ENCODE data around the gene AIMP1. TPM values are rescaled to one million over a fixed set of nuclear protein-coding genes. Genes with fewer than 3 reads are reported as not detected.
A peak's percentile ranks its signal among the peaks of the same experiment; 100 is the strongest.

Gene AIMP1
- total and polyA plus RNA-seq, 5 donors from 2014 or later = 56.7 to 104 (median 81.0) TPM

GRCh38 chr4:106336618-106337017 lies 20.3 kb downstream of the AIMP1 start:
- H3K4me1 Mint-ChIP-seq = peaks cover 21 to 45% (median 36%) of the 10 kb centered on the region in 4 donors
- peaks cover 0 to 14% (median 9%) of the 10 kb centered on the region in 7 donors for H3K9me3 Mint-ChIP-seq
- Histone ChIP-seq H3K4me3 (ENCODE audit: low read depth, low read length) (no peak overlapping the region), H3K4me1 (ENCODE audit: control insufficient read depth, insufficient read depth, low read length, poor library complexity, severe bottlenecking) (peaks cover 11% of the 10 kb centered on the region), H3K9me3 (ENCODE audit: control insufficient read depth in 2 of 2, low read length in 2 of 2) (peaks cover 4 to 11% of the 10 kb centered on the region in 2 experiments), H3K27ac (ENCODE audit: insufficient read depth, low read length, poor library complexity, severe bottlenecking) (no peak overlapping the region), H3K36me3 (ENCODE audit: control insufficient read depth, insufficient read depth, low read length) (peaks cover 81% of the 10 kb centered on the region), H3K27me3 (ENCODE audit: control insufficient read depth, insufficient read depth, low read length) (no peaks in the 10 kb centered on the region)
- no peaks in the 10 kb centered on the region for H3K27me3 Mint-ChIP-seq
- no peak overlapping the region for H3K4me3 Mint-ChIP-seq
- H3K27ac Mint-ChIP-seq = no peak overlapping the region
- ATAC-seq (ENCODE audit: low read depth in 2 of 2) (no peak), DNase-seq (no peak)
- H3K36me3 Mint-ChIP-seq = peaks cover 76% of the 10 kb centered on the region

DNA sequence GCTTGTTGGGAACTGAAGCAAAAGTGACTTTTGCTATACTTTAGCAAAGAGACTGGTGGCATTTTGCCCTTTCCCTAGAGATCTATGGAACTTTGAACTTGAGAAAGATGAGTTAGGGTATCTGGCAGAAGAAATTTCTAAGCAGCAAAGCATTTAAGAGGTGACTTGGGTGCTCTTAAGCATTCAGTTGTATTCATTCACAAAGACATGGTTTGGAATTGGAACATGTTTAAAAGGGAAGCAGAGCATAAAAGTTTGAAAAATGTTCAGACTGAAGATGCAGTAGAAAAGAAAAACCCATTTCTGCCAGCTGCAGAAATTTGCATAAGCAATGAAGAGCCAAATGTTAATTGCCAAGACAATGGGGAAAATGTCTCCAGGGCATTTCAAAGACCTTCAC lies 21.6 kb downstream of the AIMP1 start:
- peaks cover 11% of the 10 kb centered on the region for H3K4me1 ChIP-seq (ENCODE audit: control insufficient read depth, insufficient read depth, low read length, poor library complexity, severe bottlenecking)
- Mint-ChIP-seq H3K27ac (no peak overlapping the region), H3K9me3 (peaks cover 2 to 14% (median 9%) of the 10 kb centered on the region in 7 donors), H3K27me3 (no peaks in the 10 kb centered on the region), H3K4me3 (no peak overlapping the region), H3K36me3 (peaks cover 71% of the 10 kb centered on the region), H3K4me1 (peaks cover 30 to 53% (median 45%) of the 10 kb centered on the region in 4 donors)
- ATAC-seq (ENCODE audit: low read depth in 2 of 2) = no peak
- peaks cover 76% of the 10 kb centered on the region for H3K36me3 ChIP-seq (ENCODE audit: control insufficient read depth, insufficient read depth, low read length)
- no peak overlapping the region for H3K4me3 ChIP-seq (ENCODE audit: low read depth, low read length)
- no peak for DNase-seq
- H3K9me3 ChIP-seq (ENCODE audit: control insufficient read depth in 2 of 2, low read length in 2 of 2) = peaks cover 4 to 11% of the 10 kb centered on the region in 2 experiments
- no peak overlapping the region for H3K27ac ChIP-seq (ENCODE audit: insufficient read depth, low read length, poor library complexity, severe bottlenecking)
- no peaks in the 10 kb centered on the region for H3K27me3 ChIP-seq (ENCODE audit: control insufficient read depth, insufficient read depth, low read length)

- Mint-ChIP-seq H3K9me3 (peaks cover 2 to 14% (median 9%) of the 10 kb centered on the region in 7 donors), H3K36me3 (peaks cover 67% of the 10 kb centered on the region), H3K4me1 (peaks cover 35 to 53% (median 46%) of the 10 kb centered on the region in 4 donors), H3K27me3 (no peaks in the 10 kb centered on the region), H3K4me3 (no peak overlapping the region), H3K27ac (no peak overlapping the region)
- H3K27ac ChIP-seq (ENCODE audit: insufficient read depth, low read length, poor library complexity, severe bottlenecking) = no peak overlapping the region
- no peak overlapping the region for H3K4me3 ChIP-seq (ENCODE audit: low read depth, low read length)
- H3K9me3 ChIP-seq (ENCODE audit: control insufficient read depth in 2 of 2, low read length in 2 of 2) = peaks cover 4 to 11% of the 10 kb centered on the region in 2 experiments
- H3K36me3 ChIP-seq (ENCODE audit: control insufficient read depth, insufficient read depth, low read length) = peaks cover 68% of the 10 kb centered on the region
- H3K4me1 ChIP-seq (ENCODE audit: control insufficient read depth, insufficient read depth, low read length, poor library complexity, severe bottlenecking) = peaks cover 11% of the 10 kb centered on the region
- no peak for DNase-seq
- ATAC-seq (ENCODE audit: low read depth in 2 of 2) = no peak
- no peaks in the 10 kb centered on the region for H3K27me3 ChIP-seq (ENCODE audit: control insufficient read depth, insufficient read depth, low read length)
Measured at GRCh38 chr4:106338671-106339070, 22.3 kb downstream of the AIMP1 start.

DNA sequence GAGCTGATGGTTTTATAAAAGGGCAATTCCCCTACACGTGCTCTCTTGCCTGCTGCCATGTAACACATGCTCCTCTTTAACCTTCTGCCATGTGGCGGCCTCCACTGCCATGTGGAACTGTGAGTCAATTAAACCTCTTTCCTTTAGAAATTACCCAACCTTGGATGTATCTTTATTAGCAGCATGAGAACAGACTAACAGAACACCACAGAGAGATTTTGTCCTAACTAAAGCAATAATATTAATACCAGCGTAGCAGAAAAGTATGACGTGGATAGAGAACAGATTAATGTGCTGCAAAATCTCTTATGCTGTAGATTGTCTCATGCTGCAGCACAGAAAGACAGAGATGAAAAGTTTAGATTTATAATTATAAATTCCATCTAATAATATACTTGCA lies 23.1 kb downstream of the AIMP1 start:
- no peak for ATAC-seq (ENCODE audit: low read depth in 2 of 2)
- H3K4me1 Mint-ChIP-seq = peaks cover 41 to 59% (median 51%) of the 10 kb centered on the region in 4 donors

GRCh38 chr4:106340774-106341173 lies 24.4 kb downstream of the AIMP1 start:
- peak overlapping the region; percentile 53 for H3K4me3 ChIP-seq (ENCODE audit: low read depth, low read length)
- no peaks in the 10 kb centered on the region for H3K27me3 ChIP-seq (ENCODE audit: control insufficient read depth, insufficient read depth, low read length)
- H3K4me3 Mint-ChIP-seq = peak overlapping the region; percentile 5 to 53 (median 20)
- H3K9me3 ChIP-seq (ENCODE audit: control insufficient read depth in 2 of 2, low read length in 2 of 2) = peaks cover 4 to 11% of the 10 kb centered on the region in 2 experiments
- peaks cover 11% of the 10 kb centered on the region for H3K4me1 ChIP-seq (ENCODE audit: control insufficient read depth, insufficient read depth, low read length, poor library complexity, severe bottlenecking)
- peak overlapping the region; percentile 48 for H3K27ac ChIP-seq (ENCODE audit: insufficient read depth, low read length, poor library complexity, severe bottlenecking)
- H3K27ac Mint-ChIP-seq = peak overlapping the region; percentile 2 to 47 (median 10)
- H3K4me1 Mint-ChIP-seq = peaks cover 43 to 65% (median 54%) of the 10 kb centered on the region in 4 donors
- H3K36me3 Mint-ChIP-seq = peaks cover 68% of the 10 kb centered on the region
- peaks cover 55% of the 10 kb centered on the region for H3K36me3 ChIP-seq (ENCODE audit: control insufficient read depth, insufficient read depth, low read length)
- peak in 1 of 3 donors; percentile 18 for DNase-seq
- H3K9me3 Mint-ChIP-seq = peaks cover 2 to 14% (median 9%) of the 10 kb centered on the region in 7 donors
- H3K27me3 Mint-ChIP-seq = no peaks in the 10 kb centered on the region
- no peak for ATAC-seq (ENCODE audit: low read depth in 2 of 2)

More for the DNA sequence above, 23.1 kb downstream of the AIMP1 start:
- DNase-seq = no peak
- peaks cover 11% of the 10 kb centered on the region for H3K4me1 ChIP-seq (ENCODE audit: control insufficient read depth, insufficient read depth, low read length, poor library complexity, severe bottlenecking)
- Mint-ChIP-seq H3K27ac (peak overlapping the region in 1 of 3 donors; percentile 80), H3K9me3 (peaks cover 2 to 14% (median 9%) of the 10 kb centered on the region in 7 donors), H3K27me3 (no peaks in the 10 kb centered on the region), H3K36me3 (peaks cover 73% of the 10 kb centered on the region), H3K4me3 (no peak overlapping the region)
- H3K27ac ChIP-seq (ENCODE audit: insufficient read depth, low read length, poor library complexity, severe bottlenecking) = no peak overlapping the region
- no peaks in the 10 kb centered on the region for H3K27me3 ChIP-seq (ENCODE audit: control insufficient read depth, insufficient read depth, low read length)
- no peak overlapping the region for H3K4me3 ChIP-seq (ENCODE audit: low read depth, low read length)
- H3K9me3 ChIP-seq (ENCODE audit: control insufficient read depth in 2 of 2, low read length in 2 of 2) = peaks cover 4 to 11% of the 10 kb centered on the region in 2 experiments
- peaks cover 61% of the 10 kb centered on the region for H3K36me3 ChIP-seq (ENCODE audit: control insufficient read depth, insufficient read depth, low read length)

DNA sequence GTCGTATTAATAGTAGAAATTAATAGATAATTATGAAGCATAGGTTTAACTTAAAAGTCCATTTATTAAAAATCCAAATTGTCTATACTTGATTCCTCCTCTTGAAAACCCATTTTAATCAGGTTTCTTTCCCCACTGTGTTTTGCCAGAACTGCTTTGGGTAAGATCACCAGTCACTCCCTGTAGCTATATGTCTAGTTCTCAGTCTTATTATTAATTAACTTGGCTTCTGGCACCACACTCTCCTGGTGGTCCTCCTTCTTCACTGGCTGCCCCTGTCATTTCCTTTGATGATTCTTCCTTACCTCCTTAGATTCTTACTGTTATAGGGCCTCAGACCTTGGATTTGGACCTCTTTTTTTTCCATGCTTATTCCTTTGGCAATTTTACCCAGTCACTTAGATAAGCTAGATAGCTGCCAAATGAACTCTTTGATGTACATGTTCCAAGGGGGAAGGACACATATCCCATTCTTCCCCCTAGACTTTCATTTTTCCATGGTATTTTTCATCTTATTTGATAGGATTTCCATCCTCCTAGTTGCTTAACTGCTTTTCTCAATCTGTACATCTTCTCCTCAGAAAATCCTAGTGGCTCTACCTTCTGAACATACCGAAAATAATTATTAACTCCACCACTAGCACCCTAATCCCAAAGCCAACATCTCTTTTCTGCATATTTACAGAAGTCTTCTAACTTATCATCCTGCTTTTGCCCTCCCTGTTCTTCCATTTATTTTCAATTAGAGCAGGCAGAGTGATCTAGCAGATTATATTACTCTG lies 27.7 kb downstream of the AIMP1 start:
- Mint-ChIP-seq H3K4me1 (peaks cover 43 to 60% (median 52%) of the 10 kb centered on the region in 4 donors), H3K9me3 (peaks cover 0 to 6% (median 2%) of the 10 kb centered on the region in 7 donors), H3K27me3 (no peaks in the 10 kb centered on the region), H3K4me3 (no peak overlapping the region), H3K27ac (peak overlapping the region; percentile 38 to 79 (median 52)), H3K36me3 (peaks cover 56% of the 10 kb centered on the region)
- DNase-seq (no peak), ATAC-seq (ENCODE audit: low read depth in 2 of 2) (no peak)
- H3K27me3 ChIP-seq (ENCODE audit: control insufficient read depth, insufficient read depth, low read length) = no peaks in the 10 kb centered on the region
- peaks cover 49% of the 10 kb centered on the region for H3K36me3 ChIP-seq (ENCODE audit: control insufficient read depth, insufficient read depth, low read length)
- peaks cover 11% of the 10 kb centered on the region for H3K4me1 ChIP-seq (ENCODE audit: control insufficient read depth, insufficient read depth, low read length, poor library complexity, severe bottlenecking)
- no peak overlapping the region for H3K4me3 ChIP-seq (ENCODE audit: low read depth, low read length)
- no peaks in the 10 kb centered on the region for H3K9me3 ChIP-seq (ENCODE audit: control insufficient read depth in 2 of 2, low read length in 2 of 2)
- no peak overlapping the region for H3K27ac ChIP-seq (ENCODE audit: insufficient read depth, low read length, poor library complexity, severe bottlenecking)

- H3K9me3 Mint-ChIP-seq = peaks cover 0 to 6% (median 0%) of the 10 kb centered on the region in 7 donors
- no peaks in the 10 kb centered on the region for H3K27me3 ChIP-seq (ENCODE audit: control insufficient read depth, insufficient read depth, low read length)
- H3K27ac Mint-ChIP-seq = peak overlapping the region in 2 of 3 donors; percentile 14 to 79
- no peak overlapping the region for H3K4me3 ChIP-seq (ENCODE audit: low read depth, low read length)
- peaks cover 11% of the 10 kb centered on the region for H3K4me1 ChIP-seq (ENCODE audit: control insufficient read depth, insufficient read depth, low read length, poor library complexity, severe bottlenecking)
- ATAC-seq (ENCODE audit: low read depth in 2 of 2) (no peak), DNase-seq (no peak)
- H3K27ac ChIP-seq (ENCODE audit: insufficient read depth, low read length, poor library complexity, severe bottlenecking) = no peak overlapping the region
- H3K9me3 ChIP-seq (ENCODE audit: control insufficient read depth in 2 of 2, low read length in 2 of 2) = no peaks in the 10 kb centered on the region
- no peaks in the 10 kb centered on the region for H3K27me3 Mint-ChIP-seq
- H3K36me3 ChIP-seq (ENCODE audit: control insufficient read depth, insufficient read depth, low read length) = peaks cover 47% of the 10 kb centered on the region
- peaks cover 53% of the 10 kb centered on the region for H3K36me3 Mint-ChIP-seq
- no peak overlapping the region for H3K4me3 Mint-ChIP-seq
- peaks cover 39 to 55% (median 49%) of the 10 kb centered on the region in 4 donors for H3K4me1 Mint-ChIP-seq
Measured at GRCh38 chr4:106344647-106344970, 28.3 kb downstream of the AIMP1 start.

Measured in CD4-positive, CD25-positive, alpha-beta regulatory T cell (primary cell).